Activated CD8-positive, alpha-beta memory T cell treated with anti-CD3 and anti-CD28 coated beads for 36 hours (primary cell): Measurements from ENCODE around the gene TBC1D22B. TPM values are rescaled to one million over a fixed set of nuclear protein-coding genes. Genes with fewer than 3 reads are reported as not detected.

Source experiments
- CTCF ChIA-PET: fragments of 350-600 bp; sonication (Branson Sonifier 250); formaldehyde crosslinking; loops from one replicate; lab custom pipeline; 2021; ENCODE audit warnings: antibody characterized with exemption; lab: Charles Lee
- POLR2A ChIA-PET: fragments of 350-600 bp; sonication (Branson Sonifier 250); formaldehyde crosslinking; loops from one replicate; lab custom pipeline; 2021; ENCODE audit warnings: antibody characterized with exemption; lab: Charles Lee
- total RNA-seq, 2 experiments: library from RNA; stranded (reverse); gene quantifications; one replicate each; pipeline ENCODE4 v1.2.3, GENCODE V29; 2021

The TBC1D22B gene
- total RNA-seq, 2 experiments from 2014 or later = 13.1 to 13.3 TPM

DNA sequence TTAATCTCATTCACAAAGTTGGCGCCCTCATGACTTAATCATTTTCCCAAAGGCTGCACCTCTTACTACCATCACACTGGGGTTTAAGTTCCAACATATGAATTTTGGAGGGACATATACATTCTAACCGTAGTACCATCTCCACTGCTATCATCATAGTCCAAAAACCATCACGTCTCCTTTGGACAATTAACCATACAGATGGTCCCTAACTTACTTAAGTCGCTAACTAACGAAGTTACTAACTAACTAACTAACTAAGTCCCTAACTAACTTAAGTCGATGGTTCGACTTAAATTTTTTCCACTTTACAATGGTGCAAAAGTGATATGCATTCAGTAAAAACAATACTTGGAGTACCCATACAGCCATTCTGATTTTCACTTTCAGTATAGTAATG lies 24.0 kb upstream of the TBC1D22B start:
- ChIA-PET POLR2A (no interaction called here), CTCF (interaction anchor here (0.9 kb wide), 1 partner anchor 23 kb away, joined by 3 read pairs; no protein-coding TSS in a partner anchor)

GRCh38 chr6:37236921-37237320 lies 20.7 kb upstream of the TBC1D22B start:
- ChIA-PET POLR2A (no interaction called here), CTCF (interaction anchor here (1.2 to 1.6 kb wide), 2 partner anchors 14 to 21 kb away, joined by 3 to 5 read pairs; partner anchors contain the start of genes TBC1D22B and TMEM217)

GRCh38 chr6:37237789-37238188 lies 19.8 kb upstream of the TBC1D22B start:
- CTCF ChIA-PET = interaction anchor here (0.7 to 1.6 kb wide), 3 partner anchors 16 to 76 kb away, joined by 3 to 5 read pairs (median 3); partner anchors contain the start of genes TBC1D22B and TMEM217
- POLR2A ChIA-PET = no interaction called here

- ChIA-PET POLR2A (interaction anchor here (2.5 kb wide), 1 partner anchor 20 kb away, joined by 17 read pairs; the partner anchor contains the start of genes TBC1D22B and TMEM217), CTCF (interaction anchor here (0.7 to 1.6 kb wide), 3 partner anchors 16 to 76 kb away, joined by 3 to 5 read pairs (median 3); partner anchors contain the start of genes TBC1D22B and TMEM217)
These were observed 19.2 kb upstream of the TBC1D22B start for GRCh38 chr6:37238381-37238780.

GRCh38 chr6:37239526-37239925 lies 18.0 kb upstream of the TBC1D22B start:
- CTCF ChIA-PET = interaction anchor here (0.7 kb wide), 1 partner anchor 35 kb away, joined by 3 read pairs; no protein-coding TSS in a partner anchor
- POLR2A ChIA-PET = interaction anchor here (0.6 to 2.5 kb wide), 3 partner anchors 19 to 1457 kb away, joined by 3 to 17 read pairs (median 3); partner anchors contain the start of genes TBC1D22B and TMEM217

DNA sequence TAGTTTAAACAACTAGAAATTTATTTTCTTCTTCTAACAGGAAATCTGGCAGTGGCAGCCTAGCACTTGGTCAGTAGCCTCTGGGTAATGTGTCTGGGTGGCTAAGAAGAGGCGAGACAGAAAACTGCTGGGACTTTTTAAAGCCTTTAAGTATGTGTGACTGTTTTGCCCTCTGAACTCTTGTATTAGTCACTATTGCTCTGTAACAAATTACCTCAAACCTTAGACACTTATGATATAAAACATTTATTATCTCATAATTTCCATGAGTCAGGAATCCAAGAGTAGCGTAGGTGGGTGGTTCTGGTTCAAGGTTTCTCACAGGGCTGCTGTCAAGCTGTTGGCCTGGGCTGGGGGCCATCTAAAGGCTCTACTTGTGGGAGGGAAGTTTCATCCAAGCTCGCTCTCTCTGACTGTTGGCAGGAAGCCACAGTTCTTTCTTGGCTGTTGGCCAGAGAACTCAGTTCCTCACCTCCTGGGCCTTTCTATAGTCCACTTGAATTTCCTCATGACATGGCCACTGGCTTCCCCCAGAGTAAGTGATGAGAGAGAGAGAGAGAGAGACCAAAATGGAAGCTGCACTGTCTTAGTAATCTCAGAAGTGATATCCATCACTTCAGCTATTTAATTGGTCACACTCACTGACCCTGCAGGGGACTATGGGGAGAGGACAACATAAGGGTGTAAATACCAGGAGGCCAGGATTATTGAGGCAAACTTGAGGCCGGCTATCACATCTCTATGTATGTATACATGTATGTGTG lies 17.4 kb upstream of the TBC1D22B start:
- POLR2A ChIA-PET = interaction anchor here (0.6 to 2.5 kb wide), 3 partner anchors 18 to 256 kb away, joined by 3 to 17 read pairs (median 3); partner anchors contain the start of genes TBC1D22B and TMEM217
- CTCF ChIA-PET = interaction anchor here (0.7 to 1.4 kb wide), 4 partner anchors 31 to 189 kb away, joined by 3 to 4 read pairs (median 4); no protein-coding TSS in a partner anchor

GRCh38 chr6:37241131-37241530 lies 16.4 kb upstream of the TBC1D22B start:
- ChIA-PET CTCF (interaction anchor here (1.2 to 1.4 kb wide), 3 partner anchors 68 to 482 kb away, joined by 3 to 4 read pairs (median 4); no protein-coding TSS in a partner anchor), POLR2A (interaction anchor here (1.0 kb wide), 1 partner anchor 16 kb away, joined by 4 read pairs; the partner anchor contains the start of genes TBC1D22B and TMEM217)

DNA sequence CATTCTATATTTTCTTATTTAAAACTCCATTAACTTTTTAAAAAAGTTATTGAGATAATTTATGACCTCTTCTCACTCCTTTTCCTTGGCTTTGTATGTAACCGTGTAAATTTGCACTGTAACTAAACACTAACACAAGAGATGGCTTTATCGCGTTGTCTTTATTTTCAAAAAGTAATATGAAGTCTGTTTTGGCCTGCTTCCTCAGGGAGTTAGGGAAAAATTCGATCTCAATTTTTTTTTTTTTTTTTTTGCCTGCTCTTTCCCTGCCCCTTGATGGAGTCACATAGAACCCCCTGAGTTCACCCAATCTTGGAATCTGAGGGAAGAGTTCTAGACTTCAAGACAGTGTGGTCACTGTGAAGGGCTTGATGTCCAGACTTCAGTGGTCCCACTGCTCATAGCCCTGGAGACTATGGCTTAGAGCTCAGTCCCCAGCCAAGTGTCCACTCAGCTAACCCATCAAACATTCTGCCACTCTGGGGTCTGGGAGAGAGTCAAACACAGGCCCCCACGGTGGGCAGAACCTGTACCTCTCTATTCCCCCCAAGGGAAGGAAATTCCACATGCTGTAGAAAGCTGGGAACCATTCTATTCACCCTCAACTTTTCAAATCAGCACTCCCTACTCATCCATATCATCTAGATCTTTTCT lies 15.7 kb upstream of the TBC1D22B start:
- POLR2A ChIA-PET = interaction anchor here (1.0 kb wide), 1 partner anchor 16 kb away, joined by 4 read pairs; the partner anchor contains the start of genes TBC1D22B and TMEM217
- CTCF ChIA-PET = interaction anchor here (1.1 to 1.4 kb wide), 3 partner anchors 69 to 482 kb away, joined by 3 to 4 read pairs (median 4); no protein-coding TSS in a partner anchor

DNA sequence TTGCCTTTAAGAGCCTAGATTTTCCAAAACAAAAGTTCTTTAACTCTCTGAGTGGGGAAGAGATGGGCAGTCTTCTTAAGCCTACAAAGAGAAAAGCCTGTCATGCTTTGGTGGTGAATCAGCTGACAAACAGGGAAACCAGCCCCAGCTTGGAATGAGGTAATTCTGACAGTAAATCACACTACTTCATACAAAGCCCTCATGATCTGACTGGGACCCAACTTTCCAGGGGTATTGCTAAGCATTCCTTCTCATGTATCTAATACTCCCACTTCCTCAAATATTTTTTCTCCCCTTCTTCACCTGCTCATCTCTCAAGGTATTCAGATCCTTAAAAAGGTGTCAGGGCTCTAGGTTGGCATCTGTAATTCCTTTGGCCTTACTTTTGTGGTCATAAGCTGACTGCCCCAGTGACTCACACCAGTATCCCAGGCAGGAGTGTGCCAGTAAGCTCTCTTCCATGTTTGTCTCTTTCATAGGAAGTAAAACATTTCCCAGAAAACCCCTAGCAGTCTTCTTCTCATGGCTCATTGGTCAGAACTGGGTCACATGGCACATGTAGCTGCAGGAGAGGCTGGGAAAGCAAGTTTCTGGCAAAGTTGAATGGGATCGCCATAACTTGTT lies 15.0 kb upstream of the TBC1D22B start:
- ChIA-PET POLR2A (no interaction called here), CTCF (interaction anchor here (0.8 to 1.1 kb wide), 2 partner anchors 12 to 72 kb away, joined by 4 to 5 read pairs; no protein-coding TSS in a partner anchor)

DNA sequence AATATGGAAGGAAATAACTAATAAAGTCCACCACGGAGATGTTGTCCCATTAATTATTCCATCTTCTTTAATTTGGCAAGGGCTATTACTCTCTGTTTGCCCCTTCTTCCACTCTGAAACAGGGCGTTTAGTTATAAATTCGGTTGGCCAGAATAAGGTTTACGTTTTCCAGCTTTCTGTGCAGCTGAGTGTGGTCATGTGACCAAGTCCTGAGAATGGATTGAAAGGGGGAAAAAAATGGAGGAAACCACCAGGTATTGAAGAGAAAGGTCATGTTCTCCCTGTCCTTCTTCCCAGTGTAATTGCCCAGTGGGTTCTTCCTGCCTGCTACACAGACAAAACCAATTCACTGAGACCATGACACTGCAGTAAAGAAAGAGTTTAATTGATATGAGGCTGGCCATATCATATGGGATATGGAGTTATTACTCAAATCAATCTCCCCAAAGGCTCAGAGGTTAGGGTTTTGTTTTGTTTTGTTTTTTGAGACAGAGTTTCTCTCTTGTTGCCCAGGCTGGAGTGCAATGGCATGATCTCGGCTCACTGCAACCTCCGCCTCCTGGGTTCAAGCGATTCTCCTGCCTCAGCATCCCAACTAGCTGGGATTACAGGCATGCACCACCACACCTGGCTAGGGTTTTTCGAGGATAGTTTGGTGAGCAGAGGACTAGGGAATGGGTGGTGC lies 14.3 kb upstream of the TBC1D22B start:
- POLR2A ChIA-PET = no interaction called here
- CTCF ChIA-PET = interaction anchor here (0.8 kb wide), 1 partner anchor 12 kb away, joined by 5 read pairs; no protein-coding TSS in a partner anchor

GRCh38 chr6:37243816-37244370 lies 13.7 kb upstream of the TBC1D22B start:
- POLR2A ChIA-PET = interaction anchor here (0.5 to 0.6 kb wide), 2 partner anchors 29 to 114 kb away, joined by 3 to 9 read pairs; no protein-coding TSS in a partner anchor
- CTCF ChIA-PET = interaction anchor here (0.5 kb wide), 1 partner anchor 107 kb away, joined by 4 read pairs; no protein-coding TSS in a partner anchor

DNA sequence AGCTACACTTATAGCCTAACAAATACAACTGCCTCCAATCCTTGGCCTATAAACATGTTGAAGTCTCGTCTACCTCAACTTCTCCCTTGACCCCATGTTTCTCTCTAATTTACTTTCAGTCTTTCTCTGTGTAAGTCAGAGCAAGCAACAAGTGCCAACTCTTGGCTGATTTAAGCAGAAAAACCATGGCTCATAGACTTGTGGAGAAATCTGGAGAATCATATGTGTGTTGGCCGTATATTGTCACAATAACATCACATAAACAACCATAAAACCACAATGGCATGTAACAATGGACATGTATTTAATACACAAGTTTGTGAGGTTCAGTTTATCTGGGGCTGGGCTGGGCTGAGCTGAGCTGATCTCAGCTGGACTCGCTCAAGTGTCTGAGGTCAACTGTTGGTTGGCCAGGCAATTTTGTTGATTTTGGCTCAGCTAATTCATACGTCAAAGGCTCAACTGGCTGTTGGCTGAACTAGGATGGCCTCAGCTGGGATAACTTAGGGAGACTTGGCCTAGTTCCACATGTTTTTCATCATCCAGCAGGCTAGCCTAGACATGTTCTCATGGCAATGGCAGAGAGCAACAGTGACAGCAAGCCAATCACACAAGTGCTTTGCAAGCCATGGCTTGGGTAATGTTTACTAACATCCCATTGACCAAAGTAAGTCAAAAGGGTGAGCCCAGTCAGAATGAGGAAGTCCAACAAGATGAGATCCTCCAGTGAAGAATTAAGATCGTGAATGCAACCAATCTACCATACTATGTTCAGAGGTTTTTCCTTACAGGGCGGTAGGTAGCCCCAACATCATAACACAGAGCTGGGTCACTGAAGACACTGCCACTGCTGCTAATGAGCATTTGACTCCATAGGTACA lies 12.9 kb upstream of the TBC1D22B start:
- ChIA-PET POLR2A (interaction anchor here (0.5 to 0.6 kb wide), 2 partner anchors 28 to 115 kb away, joined by 3 to 9 read pairs; no protein-coding TSS in a partner anchor), CTCF (interaction anchor here (0.5 to 0.8 kb wide), 2 partner anchors 28 to 106 kb away, joined by 3 to 4 read pairs; no protein-coding TSS in a partner anchor)

DNA sequence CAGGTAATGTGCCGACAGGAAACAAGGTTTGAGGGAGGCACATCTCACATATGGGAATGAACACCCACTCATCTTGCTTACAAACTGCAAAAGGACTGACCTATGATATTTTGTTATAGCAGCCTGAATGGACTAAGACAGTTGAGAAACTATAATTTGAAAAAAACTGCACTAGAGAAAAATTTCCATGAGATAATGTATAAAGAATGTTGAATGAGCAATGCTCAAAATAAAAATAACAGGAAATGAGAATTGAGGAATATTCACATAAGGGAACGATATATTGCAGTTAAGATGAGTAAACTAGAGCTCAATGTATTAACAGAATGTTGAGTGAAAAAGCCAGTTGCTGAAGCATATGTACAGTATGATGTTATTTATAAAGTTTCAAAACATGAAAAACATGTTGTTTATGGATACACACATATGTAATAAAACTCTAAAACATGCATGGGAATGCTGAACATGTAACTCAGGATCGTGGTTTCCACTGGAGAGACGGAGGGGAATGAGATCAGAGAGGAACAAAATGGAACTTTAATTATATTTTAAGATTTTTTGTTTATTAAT lies 6.3 kb upstream of the TBC1D22B start:
- POLR2A ChIA-PET = no interaction called here
- CTCF ChIA-PET = no interaction called here

DNA sequence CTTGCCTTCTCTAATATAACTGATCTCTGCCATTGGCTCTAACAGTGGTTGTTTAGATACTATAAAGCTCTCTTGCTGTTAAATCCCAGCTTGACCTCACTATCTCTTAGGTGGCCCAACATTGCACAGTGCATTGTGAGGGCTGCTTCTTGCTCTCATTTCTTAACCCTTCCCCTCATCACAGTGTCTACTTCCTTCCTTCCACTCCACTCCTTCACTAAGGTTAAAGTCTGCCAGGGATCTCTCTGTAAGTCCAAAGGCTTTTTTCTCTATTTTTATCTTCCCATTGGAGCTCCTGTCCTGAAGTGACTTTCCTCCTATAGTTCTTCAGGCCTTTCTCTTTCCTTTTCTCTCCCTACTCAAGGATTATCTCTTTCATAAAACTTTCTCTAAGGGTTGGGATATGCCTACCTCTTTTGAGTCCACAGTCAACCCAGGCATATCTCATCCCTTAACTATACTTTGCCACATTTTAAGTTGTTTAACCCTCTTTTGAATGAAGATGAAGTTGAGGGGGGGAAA lies 4.0 kb upstream of the TBC1D22B start:
- ChIA-PET POLR2A (no interaction called here), CTCF (no interaction called here)

- POLR2A ChIA-PET = interaction anchor here (0.6 kb wide), 2 partner anchors 30 to 1400 kb away, joined by 3 to 6 read pairs; no protein-coding TSS in a partner anchor
- CTCF ChIA-PET = interaction anchor here (0.6 to 1.9 kb wide), 2 partner anchors 12 kb away, joined by 5 to 7 read pairs; no protein-coding TSS in a partner anchor
These were observed 2.7 kb upstream of the TBC1D22B start for GRCh38 chr6:37254881-37255280.
